HG02943 (cell line): Measurements from ENCODE around the gene PAPOLB.

Source experiments
- ATAC-seq: cut with Tn5 transposase; IDR thresholded peaks from one replicate; pipeline ENCODE4 v1.9.1; 2021; ENCODE audit warnings: mild to moderate bottlenecking, low read depth, moderate library complexity; ENCODE audit not compliant: unreplicated experiment

PAPOLB gene

GRCh38 chr7:4842319-4843064 lies 19.3 kb downstream of the PAPOLB start:
- ATAC-seq: no peak

GRCh38 chr7:4841836-4842235 lies 20.0 kb downstream of the PAPOLB start:
- ATAC-seq: no peak

DNA sequence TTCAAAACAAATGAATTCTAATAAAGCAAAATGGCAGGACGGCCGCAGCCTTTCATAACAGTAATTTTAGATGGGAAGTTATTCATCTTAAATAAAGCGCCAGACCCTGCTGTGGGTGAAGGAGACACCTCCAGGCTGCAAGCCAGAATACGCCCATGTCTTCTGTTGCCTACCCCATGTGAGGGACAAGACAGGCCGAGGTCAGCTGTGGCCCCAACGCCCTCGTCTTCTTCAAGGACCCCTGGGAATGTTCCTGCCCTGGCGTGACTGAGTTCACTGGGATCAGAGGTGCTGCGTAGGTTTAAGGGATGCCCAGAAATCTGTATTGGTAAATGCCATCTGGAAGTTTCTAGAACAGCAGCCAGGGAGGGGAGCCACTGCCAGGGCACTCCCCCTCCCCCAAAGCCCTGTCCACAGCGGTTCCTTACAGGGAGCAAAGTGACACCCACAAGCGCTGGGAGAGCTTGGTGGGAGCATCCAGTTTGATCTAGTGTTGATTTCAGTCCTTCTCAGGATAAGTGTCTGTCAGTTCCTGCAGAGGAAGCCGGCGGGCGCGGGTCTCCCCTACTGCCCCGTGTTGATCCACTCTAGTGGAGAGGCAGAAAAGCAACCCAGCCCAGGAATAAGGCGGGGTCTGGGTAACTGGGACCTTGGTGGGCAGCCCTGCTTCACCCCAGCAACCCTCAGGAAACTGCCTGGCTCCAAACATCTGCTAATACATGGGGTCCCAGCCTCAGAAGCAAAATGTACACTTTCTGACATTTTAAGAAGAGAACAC lies 20.6 kb downstream of the PAPOLB start:
- no peak for ATAC-seq

GRCh38 chr7:4840079-4840501 lies 21.7 kb downstream of the PAPOLB start:
- no peak for ATAC-seq

- ATAC-seq: no peak
Observed at GRCh38 chr7:4838626-4839334, 23.1 kb downstream of the PAPOLB start.

- no peak for ATAC-seq
Observed at GRCh38 chr7:4837803-4838625, 23.8 kb downstream of the PAPOLB start.

GRCh38 chr7:4837041-4837802 lies 24.6 kb downstream of the PAPOLB start:
- no peak for ATAC-seq

DNA sequence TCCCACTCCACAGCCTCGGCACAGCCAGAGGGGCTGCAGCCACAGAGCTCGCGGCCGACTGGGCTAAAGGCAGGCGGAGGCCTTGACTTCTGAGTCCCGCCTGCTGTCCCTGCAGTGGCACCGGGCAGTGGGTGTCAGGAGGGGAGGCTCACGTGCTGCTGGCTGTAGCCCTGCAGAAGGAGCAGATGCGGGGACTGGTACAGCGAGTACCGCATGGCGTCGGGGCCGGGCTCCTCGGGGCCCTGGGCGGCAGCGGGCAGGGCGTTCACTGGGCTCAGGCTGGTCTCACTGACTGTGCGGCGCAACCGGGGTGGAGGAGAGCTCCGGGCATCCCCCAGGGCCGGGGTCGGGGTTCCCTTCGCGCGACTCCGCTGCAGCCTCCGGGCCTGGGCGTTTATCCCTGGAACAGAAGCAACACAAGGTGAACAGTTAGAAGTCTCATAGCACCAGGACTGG lies 25.6 kb downstream of the PAPOLB start:
- ATAC-seq: no peak

DNA sequence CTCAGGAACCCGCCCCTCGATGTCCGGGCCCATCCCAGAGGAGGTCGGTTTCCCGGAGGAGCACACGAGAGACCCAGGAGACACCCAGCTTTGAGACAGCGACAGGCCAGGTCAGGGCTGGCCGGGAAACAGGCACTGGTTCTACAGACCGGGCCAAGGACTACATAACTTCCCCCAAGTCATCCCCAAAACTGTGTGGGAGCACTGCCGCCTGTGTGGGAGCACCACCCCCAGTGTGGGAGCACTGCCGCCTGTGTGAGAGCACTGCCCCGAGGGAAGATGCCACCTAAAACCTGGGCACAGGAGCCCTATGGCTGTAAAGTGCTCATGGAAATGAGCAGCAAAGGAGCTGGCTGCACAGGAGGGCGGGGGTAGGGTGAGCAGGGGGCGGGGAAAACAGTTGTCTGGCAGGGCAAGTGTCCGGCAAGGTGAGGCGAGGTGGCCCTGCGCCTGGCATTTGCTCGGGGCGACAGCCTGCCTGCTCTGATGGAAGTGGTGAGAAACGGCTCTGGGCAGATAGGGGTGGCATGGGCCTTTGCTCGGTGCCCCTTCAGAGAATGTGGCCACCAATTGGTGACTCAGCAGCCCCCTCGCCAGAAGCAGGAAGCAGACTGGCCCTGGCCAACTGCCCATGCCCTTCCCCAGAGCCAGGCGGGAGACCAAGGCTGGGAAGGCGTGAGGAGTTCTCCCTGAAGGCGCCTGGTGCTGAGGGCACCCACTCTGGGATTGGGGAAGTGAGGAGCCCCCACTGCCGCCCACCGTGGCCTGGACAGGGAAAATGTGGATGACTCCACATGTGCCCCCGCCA lies 26.2 kb downstream of the PAPOLB start:
- no peak for ATAC-seq

GRCh38 chr7:4834601-4835397 lies 27.0 kb downstream of the PAPOLB start:
- ATAC-seq: no peak

DNA sequence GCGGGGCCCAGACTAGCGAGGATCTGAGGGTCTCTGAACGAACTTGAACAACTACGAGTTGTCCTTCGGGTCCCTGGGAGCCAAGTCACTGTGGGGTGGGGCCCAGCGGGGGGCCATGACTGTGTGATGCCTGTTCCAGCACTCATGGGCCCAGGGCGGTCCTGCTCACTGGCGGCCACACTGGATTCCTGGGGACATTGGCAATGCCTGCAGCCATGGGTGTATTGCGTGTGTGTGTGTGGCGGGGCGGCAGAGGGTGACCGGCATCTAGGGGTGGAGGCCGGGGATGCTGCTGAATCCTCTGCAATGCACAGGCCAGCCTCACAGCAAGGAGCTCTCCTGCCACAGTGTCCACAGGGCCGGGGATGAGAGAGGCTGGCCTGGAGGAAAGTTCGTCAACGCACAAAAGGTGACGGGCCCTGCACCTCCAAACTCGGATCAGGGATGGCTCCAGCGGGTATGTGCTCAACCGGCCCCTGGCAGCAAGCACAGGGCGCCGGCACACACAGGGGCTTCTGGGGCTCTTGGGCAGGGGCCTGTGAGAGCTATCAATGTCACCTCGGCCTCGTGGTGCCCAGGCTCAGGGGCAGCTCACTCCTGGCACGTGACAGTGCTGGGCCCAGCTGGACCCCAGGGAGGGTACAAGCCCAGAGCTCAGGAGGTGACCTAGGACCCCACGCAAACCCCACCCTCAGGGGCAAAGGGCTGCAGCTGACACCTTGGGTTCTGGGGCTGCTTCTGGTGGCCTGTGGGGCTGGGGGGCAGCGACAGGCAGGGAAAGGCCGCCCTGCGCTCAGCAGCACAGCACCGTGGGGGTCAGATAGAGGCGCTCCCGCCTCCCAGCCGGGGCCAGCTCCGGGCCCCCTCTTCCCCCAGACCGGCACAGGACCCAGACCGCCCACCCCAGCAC lies 27.9 kb downstream of the PAPOLB start:
- no peak for ATAC-seq

DNA sequence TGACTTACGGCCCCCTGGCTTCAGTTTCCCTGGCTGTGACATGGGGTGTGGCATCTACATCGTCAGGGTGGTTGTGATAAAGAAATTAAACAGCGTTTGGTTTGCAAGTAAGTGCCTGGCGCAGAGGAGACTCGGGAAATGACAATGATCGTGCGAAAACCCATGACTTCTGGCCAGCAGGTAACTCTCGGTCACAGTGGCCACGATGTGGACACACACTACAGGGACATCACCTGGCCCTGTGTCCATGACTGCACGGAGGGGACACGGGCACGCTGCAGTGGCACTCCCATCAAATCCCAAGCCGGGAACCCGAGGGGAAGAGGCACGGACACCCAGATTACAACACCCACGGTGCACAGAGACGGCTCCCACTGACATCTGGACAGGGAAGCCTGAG lies 28.7 kb downstream of the PAPOLB start:
- ATAC-seq: no peak

DNA sequence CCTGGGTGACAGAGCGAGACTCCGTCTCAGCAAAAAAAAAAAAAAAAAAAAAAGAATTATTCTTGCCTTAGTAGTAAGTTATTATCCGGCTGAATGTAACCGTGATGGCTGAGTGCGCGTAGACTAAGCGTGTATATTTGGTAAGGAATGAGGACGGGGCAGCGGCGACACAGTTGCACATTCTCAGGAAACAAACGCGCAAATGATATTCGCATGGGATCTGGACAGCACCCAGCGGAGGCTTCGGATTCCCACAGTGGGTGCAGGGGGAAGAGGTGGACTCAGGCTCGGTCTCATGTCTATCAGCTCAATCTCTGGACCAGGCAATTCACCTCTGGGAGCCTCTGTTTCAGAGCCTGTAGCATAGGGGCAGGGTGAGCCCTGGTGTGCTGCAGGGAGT lies 29.1 kb downstream of the PAPOLB start:
- no peak for ATAC-seq

- no peak for ATAC-seq
Observed at GRCh38 chr7:4831723-4832495, 29.9 kb downstream of the PAPOLB start.

DNA sequence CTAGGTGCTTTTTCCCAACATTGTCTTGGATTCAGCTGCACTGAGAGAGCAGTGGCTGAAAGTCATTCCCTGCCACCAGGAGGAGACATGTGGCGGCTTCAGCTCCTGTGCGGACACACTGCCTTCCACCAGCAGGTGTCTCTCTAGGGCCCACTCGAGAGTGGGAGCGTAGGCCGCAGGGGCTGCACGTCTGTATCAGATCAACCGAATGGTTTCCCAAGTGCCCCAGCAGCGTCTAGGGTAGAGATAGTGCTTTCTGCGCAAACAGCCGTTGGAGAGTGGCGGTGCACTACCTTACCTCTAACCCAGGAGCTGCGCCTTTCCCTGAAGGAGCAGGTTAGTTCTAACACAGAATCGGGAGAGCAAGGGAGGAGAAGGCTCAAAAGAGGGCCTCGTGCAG lies 31.7 kb downstream of the PAPOLB start:
- ATAC-seq: no peak

DNA sequence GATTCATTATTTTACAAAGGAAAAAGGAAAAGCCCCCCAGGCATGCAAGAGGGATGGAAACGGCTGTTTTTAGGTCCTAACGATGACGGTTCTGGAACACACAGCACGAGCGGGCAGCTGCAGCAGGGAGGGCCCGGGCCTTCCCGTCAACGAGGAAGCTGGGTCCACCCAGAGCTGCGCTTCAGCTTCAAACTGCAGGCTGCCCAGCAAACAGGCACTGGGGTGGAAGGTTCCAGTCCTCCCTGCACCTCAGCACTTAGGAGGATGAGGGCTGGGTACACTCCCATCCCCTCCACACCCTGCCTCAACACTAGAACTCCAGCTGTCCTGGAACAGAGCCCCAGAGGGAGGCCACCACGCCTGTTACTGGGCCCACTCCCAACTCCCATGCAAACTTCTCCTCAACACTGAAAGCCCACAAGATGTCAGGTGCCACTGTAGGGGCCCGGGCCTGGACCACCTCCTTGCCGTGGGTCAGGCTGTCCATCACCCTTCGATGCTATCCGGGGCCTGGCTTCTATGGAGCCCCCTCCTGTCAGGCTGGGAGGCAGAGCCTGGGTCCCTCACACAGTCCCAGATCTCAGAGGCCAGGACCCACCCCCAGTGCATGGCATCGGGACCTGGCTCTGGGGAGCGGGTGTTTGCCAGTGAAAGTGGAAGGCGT lies 33.0 kb downstream of the PAPOLB start:
- no peak for ATAC-seq
